CD4-positive, alpha-beta T cell treated with Interleukin-6 at 100 ng/mL for 8 hours (primary cell): ENCODE data around the gene TYROBP.
"Not testable (repeated sequence)": the region's sequence is repeated elsewhere in the genome, so short reads cannot be mapped to it uniquely, and the experiment has no call there.

ENCODE experiments used
- DNase-seq: peaks from one replicate; pipeline ENCODE4 v3.0.0-alpha.2; 2020; ENCODE audit warnings: mixed read lengths, low spot score

The TYROBP gene

DNA sequence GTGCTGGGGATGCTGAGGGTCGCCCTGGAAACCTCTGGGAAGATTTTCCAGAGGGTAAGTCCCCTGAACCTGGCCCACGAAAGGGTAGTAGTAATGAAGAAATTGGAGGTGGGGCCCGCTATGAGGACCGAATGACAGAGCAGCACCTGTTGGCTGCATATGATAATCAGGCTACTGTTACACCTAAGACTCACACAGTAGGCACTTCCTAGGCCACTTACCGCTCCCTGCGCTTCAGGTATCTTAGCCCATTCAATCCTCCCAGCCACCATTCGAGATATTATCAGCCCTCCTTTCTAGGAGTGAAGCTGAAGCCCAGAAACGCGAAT is 23.7 kb upstream of the TYROBP start:
- DNase-seq, result no peak

DNA sequence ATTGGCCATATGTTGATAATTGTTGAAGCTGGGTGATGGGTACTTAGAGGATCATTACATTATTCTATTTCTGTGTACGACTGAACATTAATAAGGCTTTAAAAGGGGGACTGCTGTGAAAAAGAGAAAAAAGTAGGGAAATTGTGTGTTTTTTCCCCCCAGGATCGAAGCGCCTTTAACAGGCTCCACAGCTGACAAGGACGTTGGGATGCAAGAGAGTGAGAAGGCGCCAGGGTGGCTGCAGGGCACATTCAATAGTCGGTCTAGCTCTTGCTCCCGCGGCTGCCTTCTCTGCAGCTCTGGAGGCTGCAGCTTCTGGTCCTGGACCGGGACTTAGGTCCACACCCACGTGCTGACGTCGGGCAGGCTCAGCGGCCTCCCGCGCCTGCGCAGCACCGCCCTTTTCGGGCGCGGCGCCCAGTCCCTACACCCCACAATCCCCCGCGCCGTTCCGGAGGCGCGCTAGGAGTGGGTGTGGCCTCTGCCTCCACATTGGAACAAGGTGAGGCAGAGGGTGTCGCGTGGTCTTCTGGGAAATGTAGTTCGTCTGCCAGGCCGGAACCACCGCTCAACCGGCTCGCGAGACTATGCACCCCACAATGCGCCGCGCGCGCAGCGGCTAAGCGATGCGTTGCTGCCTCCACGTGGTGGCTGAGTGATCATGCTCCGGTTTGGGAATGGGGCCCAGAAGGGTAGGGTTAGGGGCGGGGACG is 23.2 kb upstream of the TYROBP start:
- peak; percentile 100 for DNase-seq

DNA sequence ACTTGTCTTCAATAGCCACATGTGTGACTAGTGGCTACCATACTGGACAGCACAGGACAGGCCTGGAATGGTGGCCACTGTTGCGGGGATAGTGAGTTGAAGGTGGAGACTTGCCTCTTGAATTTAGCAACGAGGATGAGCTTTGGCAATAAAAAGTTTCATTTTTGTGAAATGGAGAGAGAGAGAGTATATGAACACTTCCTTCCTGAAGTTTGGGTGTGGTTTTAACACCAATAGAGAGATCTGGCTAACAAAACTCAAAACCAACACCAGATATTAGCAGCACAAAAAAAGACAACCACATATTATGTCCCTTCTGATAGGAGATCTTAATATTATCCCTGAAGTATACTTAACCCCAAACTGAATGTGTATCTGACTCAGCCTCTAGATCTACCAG is 21.8 kb upstream of the TYROBP start:
- DNase-seq, result peak; percentile 46

DNA sequence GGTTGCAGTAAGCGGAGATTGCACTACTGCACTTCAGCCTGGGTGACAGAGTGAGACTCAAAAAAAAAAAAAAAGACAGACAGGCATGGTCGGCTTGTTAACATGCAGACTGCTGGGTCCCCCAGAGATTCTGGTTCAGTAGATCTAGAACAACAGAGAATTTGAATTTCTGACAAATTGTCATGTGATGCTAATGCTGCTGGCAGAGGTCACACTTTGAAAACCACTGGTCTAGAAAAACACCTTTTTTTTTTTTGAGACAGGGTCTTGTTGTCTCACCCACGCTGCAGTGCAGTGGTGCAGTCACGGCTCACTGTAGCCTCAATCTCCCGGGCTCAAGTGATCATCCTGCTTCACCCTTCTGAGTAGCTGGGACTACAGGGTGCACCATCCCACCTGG is 20.4 kb upstream of the TYROBP start:
- DNase-seq, result no peak

DNA sequence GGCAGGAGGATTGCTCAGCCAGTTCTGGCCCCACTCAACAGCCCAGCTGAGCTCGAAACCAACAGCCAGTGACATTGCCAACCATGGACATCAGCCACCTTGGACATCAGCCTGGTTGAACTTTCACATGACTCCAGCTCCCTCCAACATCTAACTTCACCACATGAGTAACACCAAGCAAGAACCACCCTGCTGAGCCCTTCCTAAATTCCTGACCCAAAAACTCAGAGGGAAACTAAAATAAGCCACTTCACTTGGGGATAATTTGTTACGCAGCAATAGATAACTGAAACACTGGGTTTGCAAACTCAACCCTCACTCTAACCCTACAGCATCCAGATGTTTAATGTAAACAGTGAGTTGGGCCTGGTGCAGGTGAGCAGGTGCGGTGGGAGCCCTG is 17.4 kb upstream of the TYROBP start:
- DNase-seq, result no peak

DNA sequence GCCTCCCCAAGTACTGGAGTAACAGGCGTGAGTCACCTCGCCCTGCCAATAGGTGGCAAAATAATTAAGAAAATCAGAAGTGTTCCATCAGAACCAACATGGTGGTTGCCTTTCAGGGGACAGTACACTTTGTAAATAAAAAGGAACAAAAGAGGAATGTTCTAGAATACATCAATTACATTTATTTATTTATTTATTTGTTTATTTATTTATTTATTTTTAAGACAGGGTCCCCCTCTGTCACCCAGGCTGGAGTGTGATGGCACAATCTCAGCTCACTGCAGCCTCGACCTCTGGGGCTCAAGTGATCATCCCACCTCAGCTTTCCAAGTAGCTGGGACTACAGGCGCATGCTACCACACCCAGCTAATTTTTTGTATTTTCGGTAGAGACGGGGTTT is 12.9 kb upstream of the TYROBP start:
- no peak for DNase-seq

DNA sequence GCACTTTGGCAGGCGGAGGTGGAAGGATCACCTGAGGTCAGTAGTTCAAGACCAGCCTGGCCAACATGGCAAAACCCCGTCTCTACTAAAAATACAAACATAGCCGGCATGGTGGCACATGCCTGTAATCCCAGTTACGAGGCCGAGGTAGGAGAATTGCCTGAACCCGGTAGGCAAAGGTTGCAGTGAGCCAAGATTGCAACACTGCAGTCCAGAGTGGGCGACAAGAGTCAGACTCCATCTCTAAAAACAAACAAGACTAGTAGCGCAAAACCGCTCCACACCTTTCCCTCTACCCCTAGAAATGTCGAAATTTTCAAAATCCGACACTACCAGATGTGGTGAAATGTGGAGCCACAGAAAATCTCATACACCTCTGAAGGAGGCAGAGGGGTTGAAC is 11.2 kb upstream of the TYROBP start:
- no peak for DNase-seq

DNA sequence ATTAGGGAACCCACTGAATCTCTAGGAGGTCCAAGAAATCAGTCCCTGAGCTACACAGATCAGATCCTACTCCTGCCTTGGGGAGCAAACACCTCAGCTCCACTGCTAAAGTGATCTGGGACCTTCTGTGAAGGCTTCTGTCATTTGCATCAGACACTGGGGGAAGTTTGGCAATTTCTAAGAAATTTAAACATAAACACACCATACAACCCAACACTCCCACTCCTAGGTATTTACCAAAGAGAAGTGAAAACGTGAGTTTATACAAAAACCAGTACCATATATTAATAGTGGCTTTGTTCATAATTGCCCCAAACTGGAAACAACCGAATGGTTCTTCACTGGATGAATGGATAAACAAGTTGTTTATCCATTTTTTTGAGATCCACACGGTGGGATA is 7.3 kb upstream of the TYROBP start:
- no peak for DNase-seq

DNA sequence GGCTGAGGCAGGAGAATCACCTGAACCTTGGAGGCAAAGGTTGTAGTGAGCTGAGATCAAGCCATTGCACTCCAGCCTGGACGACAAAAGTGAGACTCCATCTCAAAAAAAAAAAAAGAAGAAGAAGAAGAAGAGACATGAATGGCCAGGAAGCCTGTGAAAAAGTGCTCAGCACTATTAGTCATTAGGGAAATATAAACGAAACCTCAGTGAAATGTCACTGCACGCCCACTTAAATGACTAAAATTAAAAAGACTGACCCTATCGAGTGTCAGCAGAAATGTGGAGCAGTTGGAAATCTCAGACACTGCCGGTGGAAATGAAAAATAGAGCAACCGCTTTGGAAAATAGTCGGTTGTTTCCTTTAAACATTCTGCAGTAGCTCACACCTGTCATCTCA is 5.5 kb upstream of the TYROBP start:
- no peak for DNase-seq

DNA sequence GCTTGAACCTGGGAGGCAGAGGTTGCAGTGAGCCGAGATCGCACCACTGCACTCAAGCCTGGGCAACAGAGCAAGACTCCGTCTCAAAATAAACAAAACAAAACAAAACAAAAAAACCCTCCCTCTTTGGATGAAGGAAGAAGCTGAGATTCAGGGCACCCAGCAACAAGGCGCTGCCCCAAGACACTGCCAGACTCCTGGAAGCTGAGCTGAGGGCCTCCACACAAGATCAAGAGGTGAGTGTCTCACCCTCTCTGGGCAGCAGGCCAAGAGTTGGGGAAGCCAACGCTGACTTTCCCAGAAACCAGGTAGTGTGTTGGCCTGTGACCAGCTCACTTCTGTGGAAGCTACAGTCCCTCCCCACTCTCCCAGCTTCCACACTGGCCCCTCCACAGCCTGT is 3.7 kb upstream of the TYROBP start:
- no peak for DNase-seq

DNA sequence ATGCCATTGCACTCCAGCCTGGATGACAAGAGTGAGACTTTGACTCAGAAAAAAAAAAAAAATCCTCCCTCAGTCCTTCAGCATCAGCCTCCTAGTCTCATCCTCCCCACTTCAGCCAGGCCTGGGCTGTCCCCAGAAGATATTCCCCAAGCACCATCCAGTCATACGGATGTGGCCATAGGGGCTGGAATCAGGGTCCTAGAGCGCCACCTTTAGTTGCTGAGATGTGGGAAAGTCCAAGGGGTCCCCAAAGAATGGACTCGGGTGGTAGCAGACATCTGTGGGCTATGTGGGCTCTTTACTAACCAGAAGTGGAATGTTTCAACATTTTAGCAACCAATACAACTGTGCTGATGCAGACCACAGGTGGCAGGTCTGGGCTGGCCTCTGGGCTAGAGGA is 3.1 kb upstream of the TYROBP start:
- no peak for DNase-seq

DNA sequence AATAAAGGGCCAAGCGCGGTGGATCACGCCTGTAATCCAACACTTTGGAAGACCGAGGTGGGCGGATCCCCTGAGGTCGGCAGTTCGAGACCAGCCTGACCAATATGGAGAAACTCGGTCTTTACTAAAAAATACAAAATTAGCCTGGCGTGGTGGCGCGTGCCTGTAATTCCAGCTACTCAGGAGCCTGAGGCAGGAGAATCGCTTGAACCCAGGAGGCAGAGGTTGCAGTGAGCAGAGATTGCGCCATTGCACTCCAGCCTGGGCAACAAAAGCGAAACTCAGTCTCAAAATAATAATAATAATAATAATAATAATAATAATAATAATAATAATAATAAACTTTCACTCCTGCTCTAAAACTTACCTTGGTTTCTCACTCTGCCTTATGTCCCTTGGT is 2.3 kb upstream of the TYROBP start:
- not testable (repeated sequence) for DNase-seq

DNA sequence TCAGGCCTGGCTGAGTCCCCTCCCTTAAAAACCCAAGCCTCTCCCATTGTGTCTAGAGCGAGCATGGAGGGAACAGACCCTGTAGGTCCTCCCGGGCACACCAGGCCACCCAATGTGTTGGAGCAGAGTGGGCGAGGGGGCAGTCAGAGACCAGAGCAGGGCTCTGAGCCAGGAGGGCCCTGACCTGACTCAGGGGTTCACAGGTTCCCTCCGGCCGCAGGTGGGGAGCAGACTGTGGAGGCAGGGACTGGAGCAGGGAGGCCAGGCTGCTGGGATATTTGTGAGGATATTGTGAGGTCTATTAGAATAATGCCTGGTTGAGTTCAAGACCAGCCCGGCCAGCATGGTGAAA is 1.6 kb upstream of the TYROBP start:
- no peak for DNase-seq

DNA sequence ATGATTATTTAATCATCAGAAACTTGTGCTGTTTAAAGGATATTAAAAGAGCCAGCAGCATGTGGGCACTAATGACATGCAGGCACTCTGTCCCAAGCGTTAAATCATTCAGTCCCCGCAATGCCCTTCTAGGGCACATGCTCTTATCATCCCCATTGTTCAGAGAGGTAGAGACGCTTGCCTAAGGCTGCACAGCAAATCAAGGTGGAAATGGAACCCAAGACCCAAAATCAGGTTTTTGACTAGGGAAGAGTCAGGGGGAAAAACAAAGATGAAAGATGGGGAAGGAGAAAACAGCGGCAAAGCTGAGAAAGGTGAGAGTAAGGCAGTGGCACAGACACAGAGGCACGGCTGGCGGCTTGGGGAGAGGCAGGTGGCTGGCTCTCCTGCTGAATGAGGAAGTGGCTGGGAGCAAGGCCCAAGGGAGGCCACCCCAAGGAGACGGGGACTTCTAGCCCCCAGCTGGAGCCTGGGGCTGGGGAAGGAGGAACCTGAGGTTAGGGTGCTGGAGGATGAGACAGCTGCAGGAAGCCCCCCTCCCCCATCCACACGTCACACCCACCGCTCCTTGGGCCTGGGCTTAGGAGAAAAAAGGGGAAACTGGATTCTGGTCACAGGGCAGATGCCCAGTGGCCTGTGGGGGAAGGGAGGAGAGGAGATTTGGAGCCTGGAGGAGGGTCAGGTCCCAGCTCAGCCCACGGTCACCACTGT is 1.0 kb upstream of the TYROBP start:
- peak; percentile 28 for DNase-seq

DNA sequence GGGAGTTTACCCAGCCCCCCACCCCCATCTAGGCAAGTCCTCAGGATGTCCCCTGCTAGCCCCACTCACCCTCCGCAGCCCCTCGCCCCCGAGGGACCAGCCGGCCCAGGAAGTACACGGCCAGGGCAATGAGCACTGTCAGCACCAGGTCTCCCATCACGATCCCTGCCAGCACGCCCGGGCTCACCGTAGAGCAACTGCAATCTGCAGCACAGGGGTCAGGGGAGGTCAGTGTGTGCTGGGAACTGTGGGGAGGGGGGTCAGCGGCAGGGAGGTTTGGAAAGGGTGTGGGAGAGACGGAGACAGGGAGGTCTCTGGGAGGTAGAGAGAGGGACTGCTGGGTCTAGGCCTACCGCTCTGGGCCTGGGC is 734 bp downstream of the TYROBP start:
- no peak for DNase-seq

DNA sequence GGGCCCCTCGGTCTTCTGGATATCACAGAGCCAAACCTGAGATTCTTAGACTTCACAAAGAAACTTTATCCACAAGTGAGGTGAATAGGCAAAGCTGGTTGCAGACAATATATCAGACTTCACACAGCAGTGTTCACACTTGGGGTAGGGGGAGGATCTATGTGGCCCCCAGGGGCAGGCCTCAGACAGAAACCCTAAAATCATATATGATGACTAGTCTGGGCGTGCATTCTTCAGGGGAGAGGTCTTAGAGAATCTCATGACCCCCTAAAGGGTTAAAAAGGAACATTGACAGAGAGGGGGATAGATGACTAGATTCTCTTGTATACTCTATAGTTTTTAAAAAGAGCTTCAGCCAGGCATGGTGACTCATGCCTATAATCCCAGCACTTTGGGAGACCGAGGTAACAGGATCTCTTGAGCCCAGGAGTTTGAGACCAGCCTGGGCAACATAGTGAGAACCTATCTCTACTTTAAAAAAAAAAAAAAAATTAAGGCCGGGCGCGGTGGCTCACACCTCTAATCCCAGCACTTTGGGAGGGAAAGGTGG is 2.8 kb downstream of the TYROBP start:
- DNase-seq, result no peak

DNA sequence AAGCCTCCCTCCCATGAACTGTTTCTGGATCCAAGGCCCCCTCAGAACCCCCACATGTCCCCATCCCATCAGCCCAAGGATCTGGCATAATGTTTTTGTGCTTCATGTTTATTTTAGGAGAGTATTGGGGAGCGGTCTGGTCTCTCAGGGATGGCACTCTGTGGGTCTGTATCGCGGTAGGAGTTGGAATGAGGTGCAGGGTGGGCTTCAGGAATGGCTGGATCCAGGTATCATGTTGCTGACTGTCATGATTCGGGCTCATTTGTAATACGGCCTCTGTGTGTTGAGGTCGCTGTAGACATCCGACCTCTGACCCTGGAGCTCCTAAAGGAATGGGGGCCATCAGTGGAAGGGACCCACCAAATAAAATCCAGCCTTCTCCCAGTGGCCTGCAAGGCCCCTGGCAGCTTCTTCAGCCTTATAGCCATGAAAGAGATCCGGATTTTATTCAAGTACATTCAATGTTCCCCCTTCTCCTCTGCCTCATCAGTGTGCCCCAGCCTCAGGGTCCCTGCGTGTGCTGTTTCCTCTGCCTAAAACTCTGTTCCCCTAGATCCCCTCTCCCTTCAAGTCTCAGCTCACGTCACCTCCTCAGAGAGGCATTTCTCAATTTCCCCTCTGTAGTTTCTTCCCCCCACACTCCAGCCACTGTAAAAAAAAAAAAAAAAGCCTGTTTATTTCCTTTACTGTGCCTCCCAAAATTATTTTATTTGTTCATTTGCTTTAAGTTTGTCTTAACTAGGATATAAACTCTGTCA is 3.6 kb downstream of the TYROBP start:
- DNase-seq, result no peak

DNA sequence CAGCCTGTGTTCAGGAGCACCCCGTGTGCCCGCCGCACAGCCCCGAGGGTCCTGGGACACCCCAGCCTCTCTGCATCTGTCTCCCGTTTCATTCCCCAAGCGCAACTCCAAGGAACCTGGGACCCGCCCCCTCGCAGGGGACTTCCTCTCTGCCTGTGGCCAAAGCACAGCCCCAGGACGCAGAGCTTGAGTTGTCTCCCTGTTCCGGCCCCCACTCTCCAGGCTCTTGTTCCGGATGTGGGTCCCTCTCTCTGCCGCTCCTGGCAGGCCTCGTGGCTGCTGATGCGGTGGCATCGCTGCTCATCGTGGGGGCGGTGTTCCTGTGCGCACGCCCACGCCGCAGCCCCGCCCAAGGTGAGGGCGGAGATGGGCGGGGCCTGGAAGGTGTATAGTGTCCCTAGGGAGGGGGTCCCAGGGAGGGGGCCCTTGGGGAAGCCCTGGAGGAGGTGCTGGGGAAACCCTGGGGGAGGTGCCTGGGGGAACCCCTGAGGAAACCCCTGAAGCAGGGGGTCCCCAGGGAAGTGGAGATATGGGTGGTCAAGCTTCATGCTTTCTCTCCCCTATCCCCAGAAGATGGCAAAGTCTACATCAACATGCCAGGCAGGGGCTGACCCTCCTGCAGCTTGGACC is 4.4 kb downstream of the TYROBP start:
- peak; percentile 94 for DNase-seq

DNA sequence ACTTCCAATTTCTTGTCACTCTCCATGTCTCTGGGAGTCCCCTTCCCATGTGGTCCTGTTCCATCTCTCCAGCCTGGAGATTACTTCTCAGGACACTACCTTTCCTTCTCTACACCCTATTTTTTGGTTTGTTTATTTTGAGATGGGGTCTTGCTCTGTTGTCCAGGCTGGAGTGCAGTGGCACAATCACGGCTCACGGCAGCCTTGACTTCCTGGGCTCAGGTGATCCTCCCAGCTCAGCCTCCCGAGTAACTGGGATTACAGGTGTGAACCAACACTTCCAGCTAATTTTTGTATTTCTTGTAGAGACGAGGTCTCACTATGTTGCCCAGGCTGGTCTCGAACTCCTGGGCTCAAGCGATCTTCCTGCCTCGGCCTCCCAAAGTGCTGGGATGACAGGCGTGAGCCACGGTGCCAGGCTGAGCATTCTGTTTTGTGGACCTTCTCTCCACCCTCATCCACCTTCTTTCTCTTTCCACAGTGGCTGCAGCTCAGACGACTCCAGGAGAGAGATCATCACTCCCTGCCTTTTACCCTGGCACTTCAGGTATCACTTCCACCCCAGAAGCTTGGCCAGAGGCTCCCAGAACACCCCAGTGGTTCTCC is 5.1 kb downstream of the TYROBP start:
- no peak for DNase-seq

DNA sequence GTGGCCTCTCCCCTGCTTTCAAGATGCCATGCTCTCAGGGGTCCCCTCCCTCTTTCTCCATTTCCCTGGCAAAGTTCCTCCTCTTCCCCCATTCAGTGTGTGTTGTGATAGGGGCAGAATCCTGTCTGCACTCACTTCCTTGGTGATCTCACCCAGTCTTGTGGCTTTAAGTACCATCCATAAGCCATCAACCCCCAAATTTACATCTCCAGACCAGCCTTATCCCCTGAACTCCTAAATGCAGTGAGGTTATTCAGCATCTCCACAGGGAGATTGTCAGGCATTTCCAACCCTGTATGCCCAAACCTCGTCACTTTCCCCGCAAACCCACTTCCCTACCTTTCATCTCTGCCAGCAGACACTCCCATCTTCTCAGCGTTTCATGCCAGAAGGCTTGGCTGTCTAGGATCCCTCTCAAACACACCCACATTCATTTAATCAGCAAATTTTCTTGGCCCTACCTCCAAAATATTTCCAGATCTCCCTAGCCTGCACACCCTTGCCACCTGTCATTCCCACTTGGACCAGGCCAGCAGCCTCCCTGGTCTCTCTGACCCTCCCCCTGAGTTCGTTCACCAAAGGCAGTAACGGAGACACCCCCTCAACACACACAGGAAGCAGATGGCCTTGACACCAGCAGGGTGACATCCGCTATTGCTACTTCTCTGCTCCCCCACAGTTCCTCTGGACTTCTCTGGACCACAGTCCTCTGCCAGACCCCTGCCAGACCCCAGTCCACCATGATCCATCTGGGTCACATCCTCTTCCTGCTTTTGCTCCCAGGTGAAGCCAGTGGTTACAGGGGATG is 6.0 kb downstream of the TYROBP start, which contains the start of gene HCST:
Gene HCST, plus strand, starts transcription at position 676 of the 808 bp plus-strand sequence. Its CDS starts 65 bp downstream, at position 741.
- DNase-seq, result peak; percentile 56

DNA sequence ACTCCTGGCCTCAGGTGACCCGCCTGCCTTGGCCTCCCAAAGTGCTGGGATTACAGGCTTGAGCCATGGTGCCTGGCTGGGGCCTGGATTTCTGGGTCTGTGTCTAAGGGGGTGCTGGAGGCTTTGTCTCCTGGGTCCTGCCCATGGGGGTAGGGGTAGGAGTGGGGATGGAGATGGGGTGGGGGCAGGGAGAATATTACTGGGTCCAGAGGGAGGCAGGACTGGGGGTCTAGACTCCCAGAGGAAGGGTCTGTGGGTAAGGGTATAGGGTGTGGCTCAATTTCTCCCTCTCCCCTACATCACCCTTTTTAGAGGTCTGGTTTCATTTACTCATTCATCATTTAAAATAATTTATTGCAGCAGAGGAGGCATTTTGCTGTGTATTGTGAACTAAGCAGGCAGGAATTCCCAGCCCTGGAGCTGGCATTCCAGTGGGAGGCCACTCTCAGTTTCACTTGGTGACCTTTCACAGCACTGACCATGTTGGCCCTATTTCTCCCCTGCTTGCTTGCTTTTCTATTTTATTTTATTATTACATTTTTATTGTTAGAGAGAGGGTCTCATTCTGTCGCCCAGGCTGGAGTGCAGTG is 6.9 kb downstream of the TYROBP start:
- no peak for DNase-seq
